OCI-M2 (cell line): ENCODE measurements around the gene TMEM26.

ENCODE experiments used
- DNase-seq: peaks from one replicate; lab custom pipeline; 2025; ENCODE audit not compliant: unreplicated experiment; lab: John Stamatoyannopoulos, UW

The TMEM26 gene

GRCh38 chr10:61463035-61463909, 10.1 kb upstream of the TMEM26 start:
- DNase-seq = no peak

- no peak for DNase-seq
Measured at GRCh38 chr10:61460835-61461234, 7.7 kb upstream of the TMEM26 start.

GRCh38 chr10:61458031-61458430, 4.8 kb upstream of the TMEM26 start:
- no peak for DNase-seq

- DNase-seq = no peak
Measured at GRCh38 chr10:61456095-61456789, 3.1 kb upstream of the TMEM26 start.

- DNase-seq = no peak
Measured at GRCh38 chr10:61455656-61456055, 2.5 kb upstream of the TMEM26 start.

GRCh38 chr10:61454541-61454940, 1.4 kb upstream of the TMEM26 start:
- no peak for DNase-seq

- DNase-seq = no peak
Measured at GRCh38 chr10:61452151-61452651, 980 bp downstream of the TMEM26 start.

GRCh38 chr10:61451357-61451756, 1.8 kb downstream of the TMEM26 start:
- DNase-seq = no peak

- DNase-seq = no peak
Measured at GRCh38 chr10:61448841-61449600, 4.2 kb downstream of the TMEM26 start.

GRCh38 chr10:61448091-61448490, 5.1 kb downstream of the TMEM26 start:
- DNase-seq = no peak

- DNase-seq = no peak
Measured at GRCh38 chr10:61439058-61439609, 14.0 kb downstream of the TMEM26 start.

GRCh38 chr10:61438141-61438988, 14.8 kb downstream of the TMEM26 start:
- DNase-seq = no peak

- DNase-seq = no peak
Measured at GRCh38 chr10:61423178-61423577, 30.0 kb downstream of the TMEM26 start.

GRCh38 chr10:61417661-61418060, 35.5 kb downstream of the TMEM26 start:
- DNase-seq = no peak

- no peak for DNase-seq
Measured at GRCh38 chr10:61415824-61416223, 37.4 kb downstream of the TMEM26 start.

GRCh38 chr10:61411706-61412105, 41.5 kb downstream of the TMEM26 start:
- DNase-seq = no peak

- no peak for DNase-seq
Measured at GRCh38 chr10:61410353-61411070, 42.7 kb downstream of the TMEM26 start.

- DNase-seq = no peak
Measured at GRCh38 chr10:61409157-61409556, 44.0 kb downstream of the TMEM26 start.

- no peak for DNase-seq
Measured at GRCh38 chr10:61408105-61408504, 45.1 kb downstream of the TMEM26 start.

GRCh38 chr10:61406736-61407135, 46.4 kb downstream of the TMEM26 start:
- DNase-seq = no peak
